Glutamatergic neuron (in vitro differentiated cells): Measurements from ENCODE around the gene ABHD2. TPM values are rescaled to one million over a fixed set of nuclear protein-coding genes. Genes with fewer than 3 reads are reported as not detected.

Source experiments
- DNase-seq: peaks from one replicate; pipeline ENCODE4 v3.0.0; 2022
- H3K27ac Mint-ChIP-seq: one replicate; pipeline ENCODE4 v1.8.0; 2020; ENCODE audit warnings: mild to moderate bottlenecking, mixed read lengths, inconsistent platforms; ENCODE audit not compliant: unreplicated experiment
- H3K27me3 Mint-ChIP-seq: one replicate; pipeline ENCODE4 v1.8.0; 2020; ENCODE audit warnings: mild to moderate bottlenecking, moderate library complexity, mixed read lengths, inconsistent platforms; ENCODE audit not compliant: unreplicated experiment
- H3K36me3 Mint-ChIP-seq: one replicate; pipeline ENCODE4 v1.8.0; 2020; ENCODE audit warnings: mild to moderate bottlenecking, mixed read lengths, inconsistent platforms; ENCODE audit not compliant: unreplicated experiment
- H3K4me1 Mint-ChIP-seq: one replicate; pipeline ENCODE4 v1.8.0; 2020; ENCODE audit warnings: mild to moderate bottlenecking, low read depth, mixed read lengths, inconsistent platforms; ENCODE audit not compliant: unreplicated experiment
- H3K4me3 Mint-ChIP-seq: one replicate; pipeline ENCODE4 v1.8.0; 2020; ENCODE audit warnings: mild to moderate bottlenecking, mixed read lengths, inconsistent platforms; ENCODE audit not compliant: unreplicated experiment
- H3K9me3 Mint-ChIP-seq: one replicate; pipeline ENCODE4 v1.8.0; 2020; ENCODE audit warnings: mild to moderate bottlenecking, moderate library complexity, mixed read lengths, inconsistent platforms; ENCODE audit not compliant: unreplicated experiment
- CTCF ChIP-seq: fragments of 200-600 bp; sonication (generic); IDR thresholded peaks from one replicate; pipeline ENCODE4 v1.5.0; 2021; ENCODE audit not compliant: partially characterized antibody, unreplicated experiment
- total RNA-seq: library from RNA; stranded (reverse); fragmentation: NEBNext Ultra II Directional; extraction: Animal tissue kit (Norgen Biotek cat#: 25700); gene quantifications from one replicate; pipeline ENCODE4 v1.2.1, GENCODE V29; 2021; ENCODE audit not compliant: unreplicated experiment

The ABHD2 gene
- total RNA-seq, 1 donor from 2014 or later, result 101 TPM

DNA sequence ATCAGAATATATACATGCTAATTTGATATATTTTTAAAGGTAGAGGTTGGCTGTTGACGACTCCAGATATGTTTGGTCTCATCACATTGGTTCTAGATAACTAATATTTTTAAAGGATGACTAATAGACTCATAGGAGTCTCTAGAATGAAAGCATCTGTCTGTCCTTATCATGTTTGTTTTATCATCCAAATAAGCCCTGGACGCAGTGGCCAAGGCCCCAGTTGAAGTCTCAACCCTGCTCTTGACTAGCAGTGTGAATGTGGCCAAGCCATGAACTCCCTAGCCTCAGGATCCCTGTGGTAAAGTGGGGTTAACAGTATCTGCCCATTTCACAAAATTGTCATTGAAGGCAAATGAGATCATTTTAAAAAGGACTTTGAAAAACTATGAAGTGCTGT lies 53.6 kb downstream of the ABHD2 start:
- DNase-seq, result no peak
- Mint-ChIP-seq H3K27ac (no peak overlapping the region), H3K36me3 (no peaks in the 10 kb centered on the region), H3K4me1 (peaks cover 12% of the 10 kb centered on the region), H3K27me3 (no peaks in the 10 kb centered on the region), H3K9me3 (peaks cover 3% of the 10 kb centered on the region), H3K4me3 (no peak overlapping the region)
- TF ChIP-seq CTCF, result no peak

DNA sequence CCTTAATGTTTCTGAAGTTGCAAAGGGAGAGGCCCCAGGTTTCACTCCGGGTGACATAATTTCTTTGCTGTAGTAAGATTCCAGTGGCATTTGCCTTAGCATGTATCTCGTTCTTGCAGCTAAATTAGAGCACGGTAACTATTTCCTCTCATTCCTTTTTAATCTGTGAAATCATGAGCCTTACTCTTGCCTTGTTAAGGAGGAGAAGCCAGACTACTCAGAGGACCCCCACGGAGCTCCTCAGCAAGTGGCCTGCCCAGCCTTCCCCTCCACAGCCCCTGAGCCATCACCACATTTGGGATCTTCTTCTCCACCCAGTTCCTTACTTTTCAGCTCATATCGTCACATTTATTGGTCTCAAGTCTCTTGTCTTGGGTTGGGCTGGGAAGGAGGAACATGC lies 54.2 kb downstream of the ABHD2 start:
- Mint-ChIP-seq H3K4me3 (no peak overlapping the region), H3K27me3 (no peaks in the 10 kb centered on the region), H3K4me1 (peaks cover 12% of the 10 kb centered on the region), H3K9me3 (peaks cover 3% of the 10 kb centered on the region), H3K36me3 (no peaks in the 10 kb centered on the region), H3K27ac (no peak overlapping the region)
- no peak for TF ChIP-seq CTCF
- no peak for DNase-seq

DNA sequence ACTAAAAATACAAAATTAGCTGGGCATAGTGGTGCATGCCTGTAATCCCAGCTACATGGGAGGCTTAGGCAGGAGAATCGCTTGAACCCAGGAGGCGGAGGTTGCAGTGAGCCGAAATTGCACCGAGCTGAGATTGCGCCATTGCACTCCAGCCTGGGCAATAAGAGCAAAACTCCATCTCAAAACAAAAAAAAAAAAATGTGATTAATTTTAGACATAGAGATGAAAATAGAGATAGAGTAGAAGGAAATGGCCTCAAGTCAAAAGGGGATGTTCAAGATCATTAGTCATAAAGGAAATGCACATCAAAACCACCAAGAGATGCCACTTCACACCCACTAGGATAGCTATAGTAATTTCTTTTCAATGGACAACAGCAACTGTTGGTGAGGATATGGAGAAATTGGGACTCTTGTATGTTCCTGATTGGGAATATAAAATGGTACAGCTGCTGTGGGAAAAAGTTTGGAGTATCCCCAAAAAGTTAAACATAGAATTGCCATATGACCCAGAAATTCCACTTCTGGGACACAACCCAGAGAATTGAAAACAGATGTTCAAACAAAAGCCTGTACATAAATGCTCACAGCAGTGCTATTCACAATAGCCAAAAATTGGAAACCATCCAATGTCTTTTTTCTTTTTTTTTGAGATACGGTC lies 55.4 kb downstream of the ABHD2 start:
- Mint-ChIP-seq H3K4me3 (no peak overlapping the region), H3K27ac (no peak overlapping the region), H3K36me3 (no peaks in the 10 kb centered on the region), H3K27me3 (no peaks in the 10 kb centered on the region), H3K9me3 (peaks cover 3% of the 10 kb centered on the region), H3K4me1 (peaks cover 14% of the 10 kb centered on the region)
- DNase-seq, result no peak
- no peak for TF ChIP-seq CTCF

DNA sequence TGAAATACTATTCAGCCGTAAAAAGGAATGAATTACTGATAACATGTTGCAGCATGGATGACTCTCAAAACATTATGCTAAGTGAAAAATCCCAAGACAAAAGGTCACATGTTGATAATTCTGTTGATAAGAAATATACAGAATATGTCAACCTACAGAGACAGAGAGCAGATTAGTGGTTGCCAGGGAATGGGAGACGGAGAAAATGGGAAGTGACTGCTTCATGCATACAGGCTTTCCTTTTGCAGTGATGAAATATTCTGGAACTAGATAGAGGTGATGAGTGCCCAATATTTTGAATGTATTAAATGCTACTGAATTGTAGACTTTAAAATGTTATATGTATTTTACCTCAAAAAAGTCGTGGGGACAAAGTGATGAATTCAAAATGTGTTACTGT lies 56.2 kb downstream of the ABHD2 start:
- DNase-seq, result no peak
- peaks cover 14% of the 10 kb centered on the region for H3K4me1 Mint-ChIP-seq
- TF ChIP-seq CTCF, result no peak
- H3K27ac Mint-ChIP-seq, result no peak overlapping the region
- no peak overlapping the region for H3K4me3 Mint-ChIP-seq
- no peaks in the 10 kb centered on the region for H3K27me3 Mint-ChIP-seq
- peaks cover 3% of the 10 kb centered on the region for H3K9me3 Mint-ChIP-seq
- H3K36me3 Mint-ChIP-seq, result no peaks in the 10 kb centered on the region

DNA sequence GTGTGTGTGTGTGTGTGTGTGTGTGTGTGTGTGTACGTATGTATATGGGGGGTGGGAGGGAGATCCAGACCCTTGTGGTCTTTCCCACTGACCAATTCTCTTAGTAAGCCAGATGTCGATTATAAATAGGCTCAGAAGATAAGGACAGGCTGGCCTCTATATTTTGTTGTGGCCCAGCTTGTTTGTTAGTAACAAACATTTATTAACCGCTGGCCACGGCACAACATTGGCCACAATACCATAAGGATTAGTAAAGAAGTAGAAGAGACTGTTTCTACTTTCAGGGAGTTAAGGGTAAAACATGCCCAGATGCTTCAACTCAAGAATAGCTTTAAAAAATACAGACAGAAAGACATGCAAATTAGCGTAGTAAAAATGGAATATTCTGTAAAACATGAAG lies 58.1 kb downstream of the ABHD2 start:
- Mint-ChIP-seq H3K27ac (no peak overlapping the region), H3K4me1 (peaks cover 15% of the 10 kb centered on the region), H3K36me3 (no peaks in the 10 kb centered on the region), H3K4me3 (no peak overlapping the region), H3K9me3 (peaks cover 3% of the 10 kb centered on the region), H3K27me3 (no peaks in the 10 kb centered on the region)
- no peak for DNase-seq
- TF ChIP-seq CTCF, result no peak
